Stimulated activated CD4-positive, alpha-beta T cell treated with anti-CD3 and anti-CD28 coated beads, Interleukin-15, amount 100 ng/mL, for 24 hours (primary cell): ENCODE measurements around the gene PGBD1.

Source experiments
- DNase-seq: peaks from one replicate; pipeline ENCODE4 v3.0.0-alpha.2; 2020

The PGBD1 gene, protein sequence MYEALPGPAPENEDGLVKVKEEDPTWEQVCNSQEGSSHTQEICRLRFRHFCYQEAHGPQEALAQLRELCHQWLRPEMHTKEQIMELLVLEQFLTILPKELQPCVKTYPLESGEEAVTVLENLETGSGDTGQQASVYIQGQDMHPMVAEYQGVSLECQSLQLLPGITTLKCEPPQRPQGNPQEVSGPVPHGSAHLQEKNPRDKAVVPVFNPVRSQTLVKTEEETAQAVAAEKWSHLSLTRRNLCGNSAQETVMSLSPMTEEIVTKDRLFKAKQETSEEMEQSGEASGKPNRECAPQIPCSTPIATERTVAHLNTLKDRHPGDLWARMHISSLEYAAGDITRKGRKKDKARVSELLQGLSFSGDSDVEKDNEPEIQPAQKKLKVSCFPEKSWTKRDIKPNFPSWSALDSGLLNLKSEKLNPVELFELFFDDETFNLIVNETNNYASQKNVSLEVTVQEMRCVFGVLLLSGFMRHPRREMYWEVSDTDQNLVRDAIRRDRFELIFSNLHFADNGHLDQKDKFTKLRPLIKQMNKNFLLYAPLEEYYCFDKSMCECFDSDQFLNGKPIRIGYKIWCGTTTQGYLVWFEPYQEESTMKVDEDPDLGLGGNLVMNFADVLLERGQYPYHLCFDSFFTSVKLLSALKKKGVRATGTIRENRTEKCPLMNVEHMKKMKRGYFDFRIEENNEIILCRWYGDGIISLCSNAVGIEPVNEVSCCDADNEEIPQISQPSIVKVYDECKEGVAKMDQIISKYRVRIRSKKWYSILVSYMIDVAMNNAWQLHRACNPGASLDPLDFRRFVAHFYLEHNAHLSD

GRCh38 chr6:28281288-28282064, at the start of gene PGBD1:
TSS of gene PGBD1 (plus strand) at chr6:28281572. CDS start at chr6:28283814, 2,242 bp downstream.
- peak; percentile 79 for DNase-seq

DNA sequence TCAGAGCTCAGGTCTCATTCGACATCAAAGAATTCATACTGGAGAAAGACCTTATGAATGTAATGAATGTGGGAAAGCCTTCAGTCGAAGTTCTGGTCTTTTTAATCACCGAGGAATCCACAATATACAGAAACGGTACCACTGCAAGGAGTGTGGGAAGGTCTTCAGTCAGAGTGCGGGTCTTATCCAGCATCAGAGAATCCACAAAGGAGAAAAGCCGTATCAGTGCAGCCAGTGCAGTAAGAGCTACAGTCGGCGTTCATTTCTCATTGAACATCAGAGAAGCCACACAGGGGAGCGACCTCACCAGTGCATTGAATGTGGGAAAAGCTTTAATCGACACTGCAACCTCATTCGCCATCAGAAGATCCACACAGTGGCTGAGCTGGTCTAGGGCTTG, 48.6 kb upstream of the PGBD1 start:
- no peak for DNase-seq

DNA sequence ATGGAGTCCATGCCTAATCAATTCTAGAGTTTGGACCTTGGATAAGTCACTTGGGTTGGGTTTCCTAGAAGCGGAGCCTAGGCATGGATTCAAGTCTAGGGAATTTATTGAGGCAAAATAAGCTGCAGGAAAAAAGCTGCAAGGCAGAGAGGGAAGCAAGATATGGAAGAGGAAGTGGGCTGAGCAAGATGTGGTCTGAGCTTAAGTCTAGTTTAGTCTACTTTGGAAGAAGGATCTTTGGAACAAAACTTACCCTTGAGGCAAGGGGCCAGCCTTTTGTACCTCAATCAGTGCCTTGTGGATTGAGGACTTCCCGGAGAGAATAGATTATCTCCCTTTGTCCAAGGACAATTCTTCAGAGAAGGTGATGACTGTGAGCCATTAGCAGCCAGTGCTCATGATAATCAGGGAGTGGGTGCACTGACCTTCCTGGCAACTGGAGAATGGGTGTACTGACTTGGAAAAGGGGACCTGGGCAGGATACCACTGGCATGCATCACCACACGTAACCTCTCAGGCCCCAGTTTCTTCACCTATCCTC, 45.4 kb upstream of the PGBD1 start:
- DNase-seq: no peak

GRCh38 chr6:28239636-28240035, 41.7 kb upstream of the PGBD1 start:
- DNase-seq: no peak

DNA sequence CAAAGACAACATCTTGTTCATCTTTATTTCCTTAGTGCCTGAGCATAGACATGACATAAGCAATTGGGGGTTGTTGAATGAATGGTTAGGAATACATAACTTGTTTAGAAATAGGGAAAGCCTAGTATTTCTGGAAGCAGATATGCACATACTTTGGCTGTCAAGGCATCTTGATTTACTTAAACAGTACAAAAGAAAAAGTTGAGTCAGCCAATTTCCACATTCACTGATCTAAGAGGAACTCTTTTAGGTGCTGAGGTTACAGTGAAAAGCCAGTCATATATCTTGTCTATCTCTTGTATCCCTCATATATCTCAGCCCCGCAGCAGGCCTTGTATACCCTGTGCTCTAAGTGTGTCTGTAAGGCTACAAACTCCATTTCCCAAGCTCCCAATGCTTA, 40.9 kb upstream of the PGBD1 start:
- DNase-seq: no peak

DNA sequence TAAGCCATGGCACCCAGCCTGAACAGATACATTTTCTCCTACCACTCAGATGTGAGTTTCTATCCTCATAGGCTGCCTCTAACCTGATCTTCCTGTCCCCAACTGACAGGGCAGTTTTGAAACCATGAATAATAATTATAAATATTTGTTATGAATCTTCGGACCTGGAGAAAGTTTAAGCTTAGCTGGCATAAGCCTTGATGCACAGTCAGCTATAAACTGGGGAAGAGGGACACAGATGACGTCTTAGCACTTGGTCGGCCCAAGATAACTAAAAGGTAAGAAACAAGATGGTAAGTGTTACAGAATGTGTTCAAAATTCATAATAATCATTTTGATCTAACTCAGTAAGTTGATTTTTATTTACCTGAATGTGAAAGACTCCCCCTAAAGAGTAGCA, 37.4 kb upstream of the PGBD1 start:
- DNase-seq: no peak

DNA sequence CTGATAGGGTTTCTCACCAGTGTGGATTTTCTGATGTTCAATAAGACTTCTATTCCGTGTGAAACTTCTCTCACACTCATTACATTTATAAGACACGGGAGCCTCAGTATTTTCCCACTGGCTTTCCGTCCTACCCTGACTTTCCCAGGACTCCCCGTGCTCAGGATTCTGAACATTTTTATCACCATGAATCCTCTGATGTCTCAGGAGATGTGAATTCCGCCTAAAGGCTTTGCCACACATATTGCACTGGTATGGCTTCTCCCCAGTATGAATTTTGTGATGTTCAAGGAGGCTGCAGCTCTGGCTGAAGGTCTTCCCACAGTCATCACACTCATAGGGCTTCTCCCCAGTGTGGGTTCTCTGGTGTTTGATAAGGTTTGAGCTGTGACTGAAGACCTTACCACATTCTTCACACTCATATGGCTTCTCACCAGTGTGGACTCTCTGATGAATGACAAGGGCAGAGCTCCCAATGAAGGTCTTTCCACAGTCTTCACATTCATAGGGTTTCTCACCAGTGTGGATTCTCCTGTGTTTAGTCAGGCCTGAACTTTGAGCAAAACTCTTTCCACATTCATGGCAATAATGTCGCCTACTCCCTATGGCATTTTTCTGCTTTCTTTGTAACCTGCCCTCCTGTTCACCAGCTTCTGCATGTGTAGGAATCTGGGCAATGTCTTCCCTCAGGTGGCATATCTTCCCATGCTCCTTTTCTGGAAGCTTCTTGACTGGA, 36.0 kb upstream of the PGBD1 start:
- DNase-seq: no peak

DNA sequence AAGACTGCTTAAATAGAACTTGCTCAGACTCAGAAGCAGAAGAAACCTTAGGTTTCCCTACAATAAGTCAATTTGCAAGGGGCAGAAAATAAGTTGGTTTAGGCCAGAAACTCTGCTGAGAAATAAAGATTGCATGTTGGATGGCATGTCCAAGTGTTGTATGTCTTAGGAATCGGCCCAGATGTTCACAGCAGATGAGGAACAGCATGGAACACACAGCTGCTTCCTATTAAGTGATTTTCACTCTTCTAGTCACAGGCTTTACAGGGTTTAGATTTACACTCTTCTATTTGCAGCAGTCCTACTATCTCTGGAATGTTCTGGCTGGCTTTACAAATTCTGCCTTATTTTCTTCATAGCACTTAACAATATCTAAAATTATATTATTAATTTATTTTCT, 32.5 kb upstream of the PGBD1 start:
- DNase-seq: no peak

- DNase-seq: no peak
Measured at GRCh38 chr6:28250747-28251146, 30.6 kb upstream of the PGBD1 start.

GRCh38 chr6:28251661-28252008, 29.7 kb upstream of the PGBD1 start:
- DNase-seq: peak; percentile 49

DNA sequence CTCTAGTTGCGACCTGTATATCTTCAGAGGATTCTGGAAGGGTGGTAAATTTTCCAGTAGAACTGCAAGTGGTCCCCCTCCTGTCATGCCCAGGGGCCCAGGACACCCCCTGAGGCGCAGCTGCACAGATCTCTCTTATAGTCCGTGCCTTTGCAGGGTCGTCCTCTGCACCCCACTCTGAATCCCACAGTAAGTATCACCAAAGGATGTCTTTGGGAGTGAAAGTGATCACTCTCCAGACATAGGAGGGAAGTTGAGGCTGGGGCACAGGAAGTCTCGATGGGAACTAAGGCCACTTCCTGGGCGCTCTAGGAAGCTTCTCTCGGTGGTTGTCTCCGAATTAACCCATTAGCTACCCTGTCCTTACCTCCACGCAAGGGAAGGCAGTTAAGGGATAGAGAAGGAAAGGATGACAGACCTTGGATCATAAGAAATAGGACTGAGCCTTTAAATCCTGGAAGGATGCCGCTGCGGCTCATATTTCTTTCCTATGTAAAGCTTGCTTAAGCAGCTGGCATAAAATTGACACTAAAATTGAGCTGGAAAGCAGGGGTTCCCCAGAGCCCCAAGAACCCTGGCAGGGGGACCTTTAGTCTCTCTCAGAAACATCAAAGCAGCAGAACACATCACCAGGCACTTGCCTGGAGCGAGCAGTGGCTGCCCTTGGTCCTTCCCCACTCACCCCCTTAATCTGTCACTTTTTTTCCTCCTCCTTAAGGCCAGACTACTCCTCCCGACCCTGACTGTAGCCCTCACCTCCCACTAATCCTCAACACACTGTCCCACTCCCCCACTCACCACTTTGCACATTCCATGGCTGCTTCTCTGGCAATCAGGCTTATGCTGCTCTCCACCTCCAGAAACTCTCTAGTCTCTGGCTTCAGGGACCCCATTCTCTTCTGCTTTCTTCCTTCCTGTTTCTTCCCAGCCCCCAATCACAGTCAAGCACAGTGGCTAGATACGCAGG, 29.1 kb upstream of the PGBD1 start, which contains the start of gene ZKSCAN4:
Gene ZKSCAN4, minus strand, starts transcription at position 261 of the 967 bp plus-strand sequence. CDS start 289 bp downstream, outside the sequence.
- peak; percentile 86 for DNase-seq

DNA sequence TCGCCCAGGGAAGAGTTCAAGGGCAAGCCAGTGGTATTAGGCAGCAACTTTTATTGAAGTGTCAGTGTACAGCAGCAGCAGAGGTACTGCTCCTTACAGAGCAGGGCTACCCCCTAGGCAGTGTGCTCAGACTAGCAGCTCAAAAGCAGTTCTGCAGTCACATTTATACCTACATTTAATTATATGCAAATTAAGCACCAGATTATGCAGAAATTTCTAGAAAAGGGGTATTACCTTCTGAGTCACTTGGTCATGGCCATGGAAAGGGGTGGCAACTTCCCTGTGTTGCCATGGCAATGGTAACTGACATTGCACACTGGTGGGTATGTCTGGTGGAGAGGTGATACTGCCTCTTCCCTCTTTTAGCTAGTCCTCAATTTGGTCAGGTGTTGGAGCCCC, 27.3 kb upstream of the PGBD1 start:
- DNase-seq: peak; percentile 4

GRCh38 chr6:28257042-28257441, 24.3 kb upstream of the PGBD1 start:
- DNase-seq: no peak

- DNase-seq: peak; percentile 73
Measured at GRCh38 chr6:28258877-28259777, 22.2 kb upstream of the PGBD1 start, which contains the start of gene NKAPL. TSS of gene NKAPL (plus strand) at chr6:28259297. CDS start at chr6:28259372, 75 bp downstream.

- DNase-seq: no peak
Measured at GRCh38 chr6:28263922-28264321, 17.4 kb upstream of the PGBD1 start.

GRCh38 chr6:28264834-28265401, 16.5 kb upstream of the PGBD1 start:
- no peak for DNase-seq

DNA sequence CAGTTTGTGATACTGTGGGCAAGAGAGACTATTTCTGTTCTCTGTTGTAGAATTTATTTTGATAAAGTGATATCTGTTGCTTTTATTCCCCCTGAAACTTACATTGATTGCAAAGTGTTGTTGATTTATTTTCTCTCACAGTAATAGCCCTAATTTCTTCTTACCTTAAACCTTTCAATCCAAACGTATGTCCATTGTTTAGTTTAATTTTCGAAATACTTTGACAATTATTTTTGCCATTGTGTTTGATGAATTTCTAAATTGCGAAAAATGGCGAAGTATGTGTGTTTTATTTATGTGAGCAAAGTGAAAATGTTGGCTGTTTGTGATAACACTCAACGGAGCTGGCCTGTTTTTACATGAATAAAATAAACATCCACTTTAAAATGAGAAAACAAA, 14.8 kb upstream of the PGBD1 start:
- no peak for DNase-seq

DNA sequence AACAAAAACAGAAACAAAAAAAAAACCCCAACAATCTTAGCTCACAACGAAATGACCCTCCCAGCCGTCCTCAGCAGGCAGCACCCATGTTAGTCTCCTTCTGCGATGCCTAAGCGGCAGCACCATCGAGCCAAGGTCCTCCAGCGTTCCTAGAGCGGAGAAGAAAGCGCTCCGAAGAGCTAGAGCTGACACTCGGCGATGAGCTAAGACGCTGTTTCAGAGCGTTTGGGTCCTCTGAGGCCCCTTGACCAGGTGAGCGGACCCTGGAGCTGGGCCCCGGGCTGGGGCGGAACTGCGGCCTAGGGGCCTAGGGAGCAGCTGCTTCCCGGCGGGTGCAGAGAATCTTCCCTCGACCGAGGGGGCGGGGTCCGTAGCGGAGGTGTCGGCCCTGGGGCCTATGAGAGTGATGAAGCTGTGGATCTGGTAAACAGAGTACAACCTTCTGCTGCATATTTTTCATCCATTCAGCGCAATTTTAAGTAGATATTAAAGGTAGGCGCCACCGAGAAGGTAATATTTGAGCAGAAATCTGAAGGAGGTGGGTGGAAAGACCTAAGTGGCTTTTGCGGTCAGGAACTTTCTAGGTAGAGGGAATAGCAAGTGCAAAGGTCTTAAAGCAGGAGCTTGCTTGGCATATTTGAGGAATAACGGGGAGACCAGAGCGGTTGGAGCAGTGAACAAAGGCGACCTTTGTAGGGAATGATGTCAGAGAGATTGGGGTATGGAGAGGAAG, 14.2 kb upstream of the PGBD1 start, which contains the start of gene ZSCAN26:
Gene ZSCAN26, plus strand, starts transcription at position 182 of the 733 bp plus-strand sequence. CDS start 4,777 bp downstream, outside the sequence.
- DNase-seq: peak; percentile 86

DNA sequence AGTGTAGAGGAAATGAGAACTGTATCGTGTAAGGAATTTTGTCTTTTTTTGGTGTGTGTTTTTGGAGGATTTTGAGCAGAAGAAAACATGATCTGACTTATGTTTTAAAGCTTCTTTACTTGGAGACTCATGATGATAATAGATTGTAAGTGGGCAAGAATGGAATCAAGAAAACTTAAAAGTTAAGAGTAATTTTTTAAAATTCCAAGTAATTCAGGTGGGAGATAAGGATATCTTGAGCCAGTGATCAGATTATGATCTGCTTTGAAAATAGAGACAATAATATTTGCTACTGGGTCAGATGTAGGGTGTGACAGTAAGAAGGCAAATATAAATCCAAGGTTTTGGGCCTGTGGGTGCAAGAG, 13.7 kb upstream of the PGBD1 start:
- no peak for DNase-seq
